Measurements from ENCODE around the gene SEMA3B.
A peak's percentile ranks its signal among the peaks of the same experiment; 100 is the strongest.
"Not testable (repeated sequence)": the region's sequence is repeated elsewhere in the genome, so short reads cannot be mapped to it uniquely, and the experiment has no call there.

The SEMA3B gene

GRCh38 chr3:50237754-50238548 is 31.0 kb upstream of the SEMA3B start:
- DNase-seq (ENCODE audit: low read depth in 3 of 3, low spot score in 1 of 3): peak; percentile 60 to 73 (median 70)

DNA sequence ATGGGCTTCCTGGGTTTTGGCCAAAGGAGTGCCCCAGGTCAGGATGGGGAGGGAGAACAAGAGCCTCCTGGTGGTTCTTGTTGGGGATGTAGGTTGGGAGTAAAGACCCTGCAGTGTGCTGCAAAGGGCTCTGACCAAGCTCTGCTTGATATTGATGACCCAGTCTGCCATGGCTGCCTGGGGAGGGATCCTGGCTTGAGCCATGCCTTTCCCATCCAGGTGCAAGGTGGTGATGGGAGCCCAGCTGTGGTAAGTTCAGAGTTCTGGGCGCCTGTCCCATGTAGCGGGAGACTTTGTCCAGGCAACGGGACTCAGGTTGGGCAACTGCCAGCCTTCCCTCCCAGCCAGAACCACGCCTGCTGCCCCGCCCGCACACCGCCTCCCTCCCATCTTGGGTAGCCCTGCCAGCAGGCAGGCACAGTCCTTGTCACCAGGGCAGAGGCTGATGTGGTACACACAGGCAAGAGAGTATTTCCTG is 30.4 kb upstream of the SEMA3B start:
- DNase-seq (ENCODE audit: low read depth in 3 of 3, low spot score in 1 of 3): no peak

- DNase-seq (ENCODE audit: low read depth in 3 of 3, low spot score in 1 of 3): no peak
Observed at GRCh38 chr3:50239649-50240048, 29.3 kb upstream of the SEMA3B start.

GRCh38 chr3:50241163-50241562 is 27.8 kb upstream of the SEMA3B start:
- DNase-seq (ENCODE audit: low read depth in 3 of 3, low spot score in 1 of 3): no peak

DNA sequence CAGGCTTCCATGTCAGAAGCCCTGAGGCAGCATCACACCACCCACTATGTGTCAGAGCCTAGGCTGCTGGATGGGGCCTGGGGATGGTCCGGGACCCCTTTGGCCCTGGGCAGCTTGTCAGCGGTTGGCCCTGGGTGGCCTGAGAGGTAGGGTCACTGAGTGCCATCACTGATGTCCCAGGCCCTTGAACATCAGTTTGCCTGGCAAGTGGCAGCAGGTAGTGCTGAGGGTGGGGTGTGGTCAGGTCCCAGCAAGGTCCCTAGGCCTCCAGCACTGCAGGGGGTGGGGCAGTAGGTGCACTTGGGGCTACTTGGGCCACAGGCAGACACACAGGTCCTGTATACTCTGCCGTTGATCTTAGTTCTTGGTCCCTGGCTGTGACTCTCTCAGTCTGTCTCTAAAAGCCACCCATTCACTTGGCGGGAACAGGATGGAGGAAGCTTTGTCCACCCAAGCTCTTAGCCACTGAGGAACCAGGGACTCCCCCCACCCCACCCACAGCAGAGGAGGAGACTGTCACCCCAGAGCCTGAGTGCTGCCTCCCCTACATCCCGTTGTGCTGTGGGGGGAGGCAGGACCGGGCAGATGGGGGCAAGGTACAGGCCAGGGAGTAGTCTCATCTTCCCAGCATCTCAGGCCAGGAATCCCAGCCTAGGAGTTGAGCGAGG is 27.1 kb upstream of the SEMA3B start:
- DNase-seq (ENCODE audit: low read depth in 3 of 3, low spot score in 1 of 3): no peak

GRCh38 chr3:50242381-50242770 is 26.6 kb upstream of the SEMA3B start:
- no peak for DNase-seq (ENCODE audit: low read depth in 3 of 3, low spot score in 1 of 3)

- no peak for DNase-seq (ENCODE audit: low read depth in 3 of 3, low spot score in 1 of 3)
Observed at GRCh38 chr3:50242851-50243542, 25.9 kb upstream of the SEMA3B start.

GRCh38 chr3:50243543-50243895 is 25.4 kb upstream of the SEMA3B start:
- DNase-seq (ENCODE audit: low read depth in 3 of 3, low spot score in 1 of 3): no peak

GRCh38 chr3:50244813-50245212 is 24.1 kb upstream of the SEMA3B start:
- not testable (repeated sequence) for DNase-seq (ENCODE audit: low read depth in 3 of 3, low spot score in 1 of 3)

DNA sequence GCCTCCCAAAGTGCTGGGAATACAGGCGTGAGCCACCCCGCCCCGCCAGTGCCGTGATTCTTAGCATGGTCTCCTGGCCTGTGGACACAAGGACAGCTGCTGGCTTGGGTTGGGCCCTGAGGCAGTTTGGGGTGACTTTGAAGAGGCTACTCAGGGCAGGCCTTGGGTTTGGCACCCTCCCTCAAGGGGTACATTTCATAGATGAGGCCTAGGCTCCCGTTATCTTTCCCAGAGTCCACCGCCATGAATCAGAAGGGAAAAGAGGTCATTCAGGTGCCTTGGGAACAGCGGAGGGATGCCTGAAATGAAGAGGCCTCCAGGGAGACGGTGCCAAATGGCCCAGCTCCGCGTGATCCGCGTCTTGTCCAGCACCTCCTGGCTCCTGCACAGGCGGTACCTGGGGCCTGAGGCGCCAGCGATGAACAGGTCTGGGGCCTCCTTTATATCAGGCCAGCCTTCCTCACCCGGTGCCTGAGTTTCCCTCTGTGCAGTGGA is 23.6 kb upstream of the SEMA3B start:
- DNase-seq (ENCODE audit: low read depth in 3 of 3, low spot score in 1 of 3): no peak

DNA sequence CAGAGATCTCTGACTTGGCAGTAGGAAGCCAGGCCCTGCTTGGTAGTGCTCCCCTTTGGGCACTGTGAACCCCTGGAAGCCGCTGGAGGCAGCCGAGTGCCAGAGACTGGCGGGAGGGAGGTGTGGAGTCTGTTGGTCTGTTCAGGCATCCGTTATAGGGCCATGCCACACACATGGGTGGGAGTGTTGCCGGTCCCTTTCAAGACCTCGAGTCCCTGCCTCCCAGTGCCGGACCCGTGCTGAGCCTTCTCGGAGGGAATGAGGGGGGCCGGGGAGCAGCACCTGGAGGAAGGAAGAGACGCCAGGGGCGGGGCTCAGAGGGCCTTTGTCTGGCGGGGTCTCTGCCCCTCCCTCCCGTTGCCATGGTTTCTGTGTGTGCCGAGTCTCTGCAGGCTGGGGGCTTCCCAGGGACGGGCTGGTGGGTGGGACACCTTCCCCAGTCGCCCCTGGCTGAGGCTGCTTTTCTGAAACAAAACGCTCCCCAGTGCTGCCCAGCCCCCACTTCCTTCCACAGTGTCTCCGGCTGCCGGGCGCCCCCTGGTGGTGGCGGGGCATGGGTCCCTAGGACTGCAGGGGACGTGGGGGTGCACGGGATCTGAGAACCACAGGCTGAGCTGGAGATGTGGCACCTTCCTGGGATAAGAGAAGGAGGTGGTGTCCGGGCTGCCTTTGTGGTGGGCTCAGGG is 23.0 kb upstream of the SEMA3B start:
- DNase-seq (ENCODE audit: low read depth in 3 of 3, low spot score in 1 of 3): peak; percentile 83 to 98 (median 88)

DNA sequence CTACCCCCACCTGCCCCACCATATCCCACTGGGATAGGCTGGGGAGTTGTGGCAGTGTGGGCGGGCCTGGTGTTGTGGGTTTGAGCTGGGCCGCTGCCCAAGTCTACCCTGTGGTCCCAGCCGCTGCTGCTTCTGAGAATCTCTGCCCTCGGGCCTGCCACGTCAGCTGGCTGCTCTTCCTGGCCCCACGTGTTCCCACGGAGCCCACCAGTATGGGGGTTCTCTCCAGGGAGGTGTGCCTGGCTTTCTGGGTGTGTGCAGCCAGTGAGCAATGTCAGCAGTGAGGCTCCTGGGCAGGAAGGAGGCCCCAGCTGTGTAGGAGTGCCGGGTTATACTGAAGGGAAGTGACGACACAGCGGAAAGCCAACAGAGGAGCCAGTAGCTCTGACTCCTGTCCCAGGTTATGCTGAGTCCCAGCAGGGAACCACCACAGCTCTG is 22.4 kb upstream of the SEMA3B start:
- DNase-seq (ENCODE audit: low read depth in 3 of 3, low spot score in 1 of 3): peak; percentile 51 to 58 (median 54)

DNA sequence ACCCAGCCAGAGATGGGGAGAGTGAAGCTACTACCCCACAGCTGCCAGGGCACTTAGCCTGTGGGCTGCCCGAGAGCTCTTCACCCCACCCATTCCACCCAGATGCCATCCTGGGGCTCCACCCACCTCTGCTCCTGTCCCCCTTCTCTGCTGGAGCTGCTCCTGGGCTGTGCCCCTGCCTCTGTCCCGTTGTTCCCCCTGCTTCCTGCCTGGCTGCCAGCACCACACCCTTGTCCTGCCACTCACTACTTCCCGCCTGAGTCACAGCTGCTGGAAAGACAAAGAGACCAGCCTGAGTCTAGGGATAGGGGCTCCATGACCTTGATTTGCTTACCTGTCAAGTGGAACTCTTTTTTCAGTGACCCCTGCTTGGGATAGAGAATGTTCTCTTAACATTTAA is 20.6 kb upstream of the SEMA3B start:
- no peak for DNase-seq (ENCODE audit: low read depth in 3 of 3, low spot score in 1 of 3)

DNA sequence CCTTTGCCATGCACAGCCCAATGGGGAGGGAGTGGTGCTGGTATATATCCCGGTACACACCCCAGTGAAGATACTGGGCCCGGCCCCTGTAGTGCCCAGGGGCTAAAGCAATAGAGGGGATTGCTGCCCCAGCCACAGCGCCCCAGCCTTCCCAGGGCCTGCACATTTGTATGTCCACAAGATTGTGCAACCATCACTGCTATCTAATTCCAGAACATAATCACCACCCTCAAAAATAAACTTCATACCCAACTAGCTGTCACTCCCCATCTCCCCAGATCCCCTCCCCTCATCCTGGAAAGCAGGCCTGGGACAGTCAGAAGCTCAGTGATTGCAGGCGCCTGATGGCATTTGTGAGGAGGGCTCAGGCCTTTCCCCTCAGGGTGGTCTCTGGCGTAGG is 19.5 kb upstream of the SEMA3B start:
- DNase-seq (ENCODE audit: low read depth in 3 of 3, low spot score in 1 of 3): no peak

DNA sequence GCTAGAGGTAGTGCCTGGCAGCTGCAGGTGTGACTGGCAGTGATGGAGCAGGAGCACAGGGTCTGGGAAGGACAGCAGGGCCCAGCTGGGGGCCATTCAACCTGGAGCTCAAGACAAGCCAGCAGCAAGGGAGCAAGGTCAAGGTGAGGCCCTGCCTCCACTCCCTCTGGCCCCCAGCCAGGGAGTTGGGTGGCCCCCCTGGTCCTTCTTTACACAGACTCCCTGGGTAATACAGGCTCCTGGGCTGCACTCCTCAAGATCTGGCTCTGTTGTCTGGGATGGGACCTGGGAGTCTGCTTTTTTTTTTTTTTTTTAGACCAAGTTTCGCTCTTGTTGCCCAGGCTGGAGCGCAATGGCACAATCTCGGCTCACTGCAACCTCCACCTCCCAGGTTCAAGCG is 18.4 kb upstream of the SEMA3B start:
- no peak for DNase-seq (ENCODE audit: low read depth in 3 of 3, low spot score in 1 of 3)

DNA sequence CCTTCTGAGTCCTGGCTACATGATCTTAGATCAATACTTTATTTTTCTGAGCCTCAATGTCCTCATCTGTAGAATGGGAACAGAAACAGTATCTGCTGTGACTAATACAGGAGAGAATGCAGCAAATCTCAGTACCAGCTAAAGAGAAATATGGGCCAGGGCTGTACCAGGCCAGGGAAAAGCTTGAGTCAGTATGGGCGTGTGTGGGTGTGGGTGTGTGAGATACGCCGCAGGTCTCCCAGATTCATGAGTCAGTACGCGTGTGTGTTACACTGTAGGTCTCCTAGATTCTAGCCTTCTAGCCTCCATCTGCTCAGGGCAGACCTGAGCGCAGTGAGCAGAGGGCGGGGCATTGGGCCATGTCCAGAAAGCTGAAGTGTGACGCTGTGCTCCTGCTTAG is 17.7 kb upstream of the SEMA3B start:
- DNase-seq (ENCODE audit: low read depth in 3 of 3, low spot score in 1 of 3): no peak

- DNase-seq (ENCODE audit: low read depth in 3 of 3, low spot score in 1 of 3): no peak
Observed at GRCh38 chr3:50254577-50255250, 14.2 kb upstream of the SEMA3B start.

DNA sequence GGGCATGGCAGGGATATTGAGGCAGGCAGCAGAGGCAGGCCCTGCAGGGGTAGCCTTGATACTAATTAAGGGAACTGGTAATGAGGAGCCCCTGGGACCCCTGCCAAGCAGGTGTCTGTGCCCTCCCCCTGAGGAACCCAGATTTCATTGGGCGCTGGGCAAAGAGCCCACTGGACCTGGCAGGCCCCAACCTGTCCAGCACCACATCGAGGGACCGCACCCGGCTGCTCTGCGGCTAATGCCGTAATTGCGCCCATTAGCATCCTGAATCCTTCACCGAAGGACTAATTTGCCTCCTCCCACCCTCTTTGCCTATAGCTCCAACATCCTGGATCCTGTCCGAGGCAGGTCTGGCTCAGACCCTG is 13.7 kb upstream of the SEMA3B start:
- DNase-seq (ENCODE audit: low read depth in 3 of 3, low spot score in 1 of 3): no peak

- DNase-seq (ENCODE audit: low read depth in 3 of 3, low spot score in 1 of 3): no peak
Observed at GRCh38 chr3:50256978-50257890, 11.7 kb upstream of the SEMA3B start.
